Gastroesophageal sphincter (tissue), 3 donors: Measurements from ENCODE around the gene OR51G1.

Source experiments
- CTCF ChIP-seq, 4 experiments: fragments of 200-600 bp in 2 of 4; fragments of 450-650 bp in 2 of 4; sonication (generic) in 1 of 4; IDR thresholded peaks; one replicate each; pipeline ENCODE4 v1.5.1; 2017 to 2019; ENCODE audit warnings: antibody characterized with exemption in 4 of 4, mild to moderate bottlenecking in 2 of 4, moderate library complexity in 2 of 4
- EP300 ChIP-seq: sonication (generic); formaldehyde crosslinking; IDR thresholded peaks from one replicate; pipeline ENCODE4 v1.6.1; 2017; ENCODE audit warnings: antibody characterized with exemption, mild to moderate bottlenecking
- POLR2A ChIP-seq, 2 donors: fragments of 450-650 bp; IDR thresholded peaks; one replicate each; pipeline ENCODE4 v1.6.1; 2017; ENCODE audit warnings: antibody characterized with exemption in 2 of 2, mild to moderate bottlenecking in 2 of 2, moderate library complexity in 1 of 2

GRCh38 chr11:4921796-4922195, 2.3 kb downstream of the OR51G1 start:
- TF ChIP-seq POLR2A (IDR thresholded peaks at IDR 0.05) (no peak), CTCF (IDR thresholded peaks at IDR 0.05) (no peak), EP300 (no peak)
